Measurements from ENCODE around the gene KRT86. TPM values are rescaled to one million over a fixed set of nuclear protein-coding genes. Genes with fewer than 3 reads are reported as not detected.
A peak's percentile ranks its signal among the peaks of the same experiment; 100 is the strongest.

The KRT86 gene
- total and polyA plus RNA-seq, 2 donors (not counting 1 experiment from before 2014, with no cell fraction given): not detected

- TF ChIP-seq EZH2 (IDR thresholded peaks at IDR 0.05; ENCODE audit: borderline replicate concordance, insufficient read depth, low read depth, low read length, poor library complexity, severe bottlenecking) (no peak), CTCF (IDR thresholded peaks at IDR 0.05) (no peak)
- Histone ChIP-seq H4K20me1 (ENCODE audit: control insufficient read depth, insufficient read depth, low read length, poor library complexity, severe bottlenecking) (no peaks in the 10 kb centered on the region), H3K9me3 (ENCODE audit: control extremely low read depth in 1 of 3, control insufficient read depth in 2 of 3, insufficient read depth in 1 of 3, low read length in 2 of 3) (no peaks in the 10 kb centered on the region), H3K4me1 (ENCODE audit: control insufficient read depth in 2 of 2, insufficient read depth in 2 of 2, low read length in 2 of 2) (peaks cover 0 to 3% of the 10 kb centered on the region in 2 donors), H3K4me2 (replicated peaks; ENCODE audit: low read depth, low read length, poor library complexity, severe bottlenecking) (no peak overlapping the region), H3K27me3 (replicated peaks in 1 of 4; ENCODE audit: control extremely low read depth in 1 of 4, control insufficient read depth in 3 of 4, insufficient read depth in 4 of 4, low read length in 3 of 4) (peaks cover 0 to 36% (median 7%) of the 10 kb centered on the region in 4 experiments), H3K9ac (ENCODE audit: low read length) (no peak overlapping the region), H3K79me2 (ENCODE audit: control insufficient read depth, insufficient read depth, low read length) (no peaks in the 10 kb centered on the region), H2AFZ (ENCODE audit: insufficient read depth, low read depth, low read length, poor library complexity, severe bottlenecking) (no peak overlapping the region), H3K27ac (ENCODE audit: low read length in 2 of 2) (no peak overlapping the region), H3K36me3 (replicated peaks in 1 of 2; ENCODE audit: control extremely low read depth in 1 of 2, control insufficient read depth in 1 of 2, extremely low read depth in 1 of 2, insufficient read depth in 2 of 2, low read length in 1 of 2) (no peaks in the 10 kb centered on the region), H3K4me3 (ENCODE audit: control extremely low read depth in 1 of 5, extremely low read depth in 1 of 5, insufficient read depth in 1 of 5, low read depth in 2 of 5, low read length in 4 of 5) (no peak overlapping the region)
- peaks cover 46% of the 10 kb centered on the region for H3K27me3 Mint-ChIP-seq
- ATAC-seq (ENCODE audit: low read depth) (no peak), DNase-seq (no peak)
- peaks cover 4% of the 10 kb centered on the region for H3K4me1 Mint-ChIP-seq
- CTCF ChIA-PET: no interaction called here
- 89% methylated on average over 3 of the region's 3 CpGs for WGBS (ENCODE audit: insufficient coverage)
- no peak overlapping the region for H3K27ac Mint-ChIP-seq
- intact Hi-C loops (cut with micrococcal nuclease): no loop called here
- no peaks in the 10 kb centered on the region for H3K9me3 Mint-ChIP-seq (ENCODE audit: insufficient read depth)
- H3K4me3 Mint-ChIP-seq: no peak overlapping the region
- POLR2A ChIA-PET: no interaction called here
Observed at GRCh38 chr12:52324153-52324444, 49.7 kb downstream of the KRT86 start.

GRCh38 chr12:52327052-52327829 lies 52.8 kb downstream of the KRT86 start:
- H3K27me3 Mint-ChIP-seq: peaks cover 29% of the 10 kb centered on the region
- DNase-seq (peak; percentile 72), ATAC-seq (ENCODE audit: low read depth) (peak; percentile 81)
- 37% methylated on average over 8 of the region's 11 CpGs for WGBS (ENCODE audit: insufficient coverage)
- peaks cover 4% of the 10 kb centered on the region for H3K4me1 Mint-ChIP-seq
- Histone ChIP-seq H3K4me2 (replicated peaks; ENCODE audit: low read depth, low read length, poor library complexity, severe bottlenecking) (no peak overlapping the region), H2AFZ (ENCODE audit: insufficient read depth, low read depth, low read length, poor library complexity, severe bottlenecking) (no peak overlapping the region), H3K27me3 (replicated peaks in 1 of 4; ENCODE audit: control extremely low read depth in 1 of 4, control insufficient read depth in 3 of 4, insufficient read depth in 4 of 4, low read length in 3 of 4) (peaks cover 0 to 22% (median 4%) of the 10 kb centered on the region in 4 experiments), H3K79me2 (ENCODE audit: control insufficient read depth, insufficient read depth, low read length) (no peaks in the 10 kb centered on the region), H3K9ac (ENCODE audit: low read length) (no peak overlapping the region), H3K27ac (ENCODE audit: low read length in 2 of 2) (no peak overlapping the region), H3K4me1 (ENCODE audit: control insufficient read depth in 2 of 2, insufficient read depth in 2 of 2, low read length in 2 of 2) (peaks cover 0 to 3% of the 10 kb centered on the region in 2 donors), H3K9me3 (ENCODE audit: control extremely low read depth in 1 of 3, control insufficient read depth in 2 of 3, insufficient read depth in 1 of 3, low read length in 2 of 3) (no peaks in the 10 kb centered on the region), H3K36me3 (replicated peaks in 1 of 2; ENCODE audit: control extremely low read depth in 1 of 2, control insufficient read depth in 1 of 2, extremely low read depth in 1 of 2, insufficient read depth in 2 of 2, low read length in 1 of 2) (no peaks in the 10 kb centered on the region), H4K20me1 (ENCODE audit: control insufficient read depth, insufficient read depth, low read length, poor library complexity, severe bottlenecking) (no peaks in the 10 kb centered on the region), H3K4me3 (ENCODE audit: control extremely low read depth in 1 of 5, extremely low read depth in 1 of 5, insufficient read depth in 1 of 5, low read depth in 2 of 5, low read length in 4 of 5) (no peak overlapping the region)
- CTCF ChIA-PET: interaction anchor here (0.7 to 1.6 kb wide), 17 partner anchors 8 to 207 kb away, joined by 3 to 11 read pairs (median 4); no protein-coding TSS in a partner anchor
- no peak overlapping the region for H3K27ac Mint-ChIP-seq
- peak; percentile 81 for TF ChIP-seq CTCF (IDR thresholded peaks at IDR 0.05)
- TF ChIP-seq EZH2 (IDR thresholded peaks at IDR 0.05; ENCODE audit: borderline replicate concordance, insufficient read depth, low read depth, low read length, poor library complexity, severe bottlenecking): no peak
- intact Hi-C loops (cut with micrococcal nuclease): loop anchor here (1.0 kb wide), 1 partner anchor 31 kb away; no protein-coding TSS in a partner anchor
- no peak overlapping the region for H3K4me3 Mint-ChIP-seq
- H3K9me3 Mint-ChIP-seq (ENCODE audit: insufficient read depth): no peaks in the 10 kb centered on the region
- POLR2A ChIA-PET: no interaction called here
